ENCODE measurements around the gene PARD3B.

Gene PARD3B

GRCh38 chr2:204544961-204545860 lies at the start of gene PARD3B:
TSS of gene PARD3B (plus strand) at chr2:204545475. CDS start at chr2:204546000, 525 bp downstream.
- no peak within 1 kb of the TSS for H3K9ac ChIP-seq (ENCODE audit: low read length)
- H4K20me1 ChIP-seq (ENCODE audit: low read depth, low read length): no peaks in the 10 kb centered on the region
- no peaks in the 10 kb centered on the region for H3K9me3 ChIP-seq (ENCODE audit: insufficient read depth, low read length)
- no peaks in the 10 kb centered on the region for H3K79me2 ChIP-seq (ENCODE audit: insufficient read depth, low read length)
- H3K4me2 ChIP-seq (ENCODE audit: low read depth, low read length, poor library complexity, severe bottlenecking): no peak within 1 kb of the TSS
- H3F3A ChIP-seq (ENCODE audit: insufficient read depth): no peaks in the 10 kb centered on the region
- H2AFZ ChIP-seq (ENCODE audit: low read depth, low read length, severe bottlenecking): no peak within 1 kb of the TSS
- no peak within 1 kb of the TSS for H3K4me3 ChIP-seq (ENCODE audit: insufficient read depth, low read length, poor library complexity, severe bottlenecking)
- H3K27me3 ChIP-seq (ENCODE audit: low read length): no peaks in the 10 kb centered on the region
- no peaks in the 10 kb centered on the region for H3K9me2 ChIP-seq (replicated peaks; ENCODE audit: insufficient read depth, low read length)
- H3K36me3 ChIP-seq (ENCODE audit: low read length): no peaks in the 10 kb centered on the region
- no peak within 1 kb of the TSS for H3K27ac ChIP-seq (ENCODE audit: low read depth, low read length)
- TF ChIP-seq CTCF (IDR thresholded peaks at IDR 0.05; ENCODE audit: insufficient read depth, low read length, poor library complexity, severe bottlenecking) (no peak), EZH2phosphoT487 (conservative IDR thresholded peaks at IDR 0.05; ENCODE audit: low read length) (no peak)

- no peaks in the 10 kb centered on the region for H3K27me3 ChIP-seq (ENCODE audit: low read length)
Observed at GRCh38 chr2:204496779-204497178, 48.5 kb upstream of the PARD3B start.

GRCh38 chr2:204497855-204498254 lies 47.4 kb upstream of the PARD3B start:
- Histone ChIP-seq H3K4me3 (ENCODE audit: insufficient read depth, low read length, poor library complexity, severe bottlenecking) (no peak overlapping the region), H3F3A (ENCODE audit: insufficient read depth) (no peaks in the 10 kb centered on the region), H2AFZ (ENCODE audit: low read depth, low read length, severe bottlenecking) (no peak overlapping the region), H3K36me3 (ENCODE audit: low read length) (no peaks in the 10 kb centered on the region), H3K27ac (ENCODE audit: low read depth, low read length) (no peak overlapping the region), H3K4me2 (ENCODE audit: low read depth, low read length, poor library complexity, severe bottlenecking) (no peak overlapping the region), H4K20me1 (ENCODE audit: low read depth, low read length) (no peaks in the 10 kb centered on the region), H3K79me2 (ENCODE audit: insufficient read depth, low read length) (no peaks in the 10 kb centered on the region), H3K9me2 (replicated peaks; ENCODE audit: insufficient read depth, low read length) (no peaks in the 10 kb centered on the region), H3K9ac (ENCODE audit: low read length) (no peak overlapping the region), H3K27me3 (ENCODE audit: low read length) (no peaks in the 10 kb centered on the region), H3K9me3 (ENCODE audit: insufficient read depth, low read length) (no peaks in the 10 kb centered on the region)
- TF ChIP-seq CTCF (IDR thresholded peaks at IDR 0.05; ENCODE audit: insufficient read depth, low read length, poor library complexity, severe bottlenecking): no peak
- no peak for TF ChIP-seq EZH2phosphoT487 (conservative IDR thresholded peaks at IDR 0.05; ENCODE audit: low read length)

More at GRCh38 chr2:204496779-204497178, 48.5 kb upstream of the PARD3B start:
- Histone ChIP-seq H2AFZ (ENCODE audit: low read depth, low read length, severe bottlenecking) (no peak overlapping the region), H3K27ac (ENCODE audit: low read depth, low read length) (no peak overlapping the region), H3K9me3 (ENCODE audit: insufficient read depth, low read length) (no peaks in the 10 kb centered on the region), H3K4me2 (ENCODE audit: low read depth, low read length, poor library complexity, severe bottlenecking) (no peak overlapping the region), H3F3A (ENCODE audit: insufficient read depth) (no peaks in the 10 kb centered on the region), H3K9ac (ENCODE audit: low read length) (no peak overlapping the region), H3K4me3 (ENCODE audit: insufficient read depth, low read length, poor library complexity, severe bottlenecking) (no peak overlapping the region), H4K20me1 (ENCODE audit: low read depth, low read length) (no peaks in the 10 kb centered on the region), H3K79me2 (ENCODE audit: insufficient read depth, low read length) (no peaks in the 10 kb centered on the region), H3K9me2 (replicated peaks; ENCODE audit: insufficient read depth, low read length) (no peaks in the 10 kb centered on the region), H3K36me3 (ENCODE audit: low read length) (no peaks in the 10 kb centered on the region)
- no peak for TF ChIP-seq CTCF (IDR thresholded peaks at IDR 0.05; ENCODE audit: insufficient read depth, low read length, poor library complexity, severe bottlenecking)
- TF ChIP-seq EZH2phosphoT487 (conservative IDR thresholded peaks at IDR 0.05; ENCODE audit: low read length): no peak

Data from SU-DHL-6 (cell line).